HG02623 (cell line): Measurements from ENCODE around the gene GAREM2.

Source experiments
- ATAC-seq: cut with Tn5 transposase; IDR thresholded peaks from one replicate; pipeline ENCODE4 v1.9.1; 2021; ENCODE audit warnings: moderate library complexity; ENCODE audit not compliant: unreplicated experiment

GAREM2 gene

GRCh38 chr2:26185954-26186770, 13.3 kb downstream of the GAREM2 start:
- ATAC-seq, result no peak

- no peak for ATAC-seq
Observed at GRCh38 chr2:26187114-26187513, 14.2 kb downstream of the GAREM2 start.

GRCh38 chr2:26187537-26188104, 14.7 kb downstream of the GAREM2 start:
- no peak for ATAC-seq

- no peak for ATAC-seq
Observed at GRCh38 chr2:26189123-26189522, 16.2 kb downstream of the GAREM2 start.

GRCh38 chr2:26189751-26190150, 16.9 kb downstream of the GAREM2 start:
- ATAC-seq, result no peak

- no peak for ATAC-seq
Observed at GRCh38 chr2:26190369-26190768, 17.5 kb downstream of the GAREM2 start.

- no peak for ATAC-seq
Observed at GRCh38 chr2:26191316-26192159, 18.6 kb downstream of the GAREM2 start.

- no peak for ATAC-seq
Observed at GRCh38 chr2:26193578-26194231, 20.8 kb downstream of the GAREM2 start.

GRCh38 chr2:26195040-26195984, 22.4 kb downstream of the GAREM2 start:
- no peak for ATAC-seq

- ATAC-seq, result no peak
Observed at GRCh38 chr2:26196683-26197418, 24.0 kb downstream of the GAREM2 start.

- no peak for ATAC-seq
Observed at GRCh38 chr2:26197516-26197915, 24.6 kb downstream of the GAREM2 start.

- no peak for ATAC-seq
Observed at GRCh38 chr2:26202981-26203490, 30.1 kb downstream of the GAREM2 start.

- ATAC-seq, result no peak
Observed at GRCh38 chr2:26203906-26204305, 31.0 kb downstream of the GAREM2 start.

- no peak for ATAC-seq
Observed at GRCh38 chr2:26212011-26212410, 39.1 kb downstream of the GAREM2 start.

GRCh38 chr2:26214759-26215158, 41.9 kb downstream of the GAREM2 start:
- no peak for ATAC-seq

- no peak for ATAC-seq
Observed at GRCh38 chr2:26215833-26216232, 42.9 kb downstream of the GAREM2 start.

- ATAC-seq, result no peak
Observed at GRCh38 chr2:26216587-26216986, 43.7 kb downstream of the GAREM2 start.

GRCh38 chr2:26217720-26218119, 44.8 kb downstream of the GAREM2 start:
- no peak for ATAC-seq

- no peak for ATAC-seq
Observed at GRCh38 chr2:26223018-26223417, 50.1 kb downstream of the GAREM2 start.
